OCI-LY7 (cell line): ENCODE data around the gene LIPE. TPM values are rescaled to one million over a fixed set of nuclear protein-coding genes. Genes with fewer than 3 reads are reported as not detected.

Experiments used
- BruUV-seq: library from RNA; stranded (reverse); fragments of 400-500 nt; replicated peaks from 2 replicates; lab custom pipeline; 2021; lab: Mats Ljungman, UMichigan
- CTCF ChIA-PET: fragments of 300-600 bp; sonication (Branson Sonifier 250); formaldehyde crosslinking; loops from one replicate; lab custom pipeline; 2022; ENCODE audit warnings: antibody characterized with exemption; ENCODE audit not compliant: unreplicated experiment; lab: Charles Lee
- POLR2A ChIA-PET: fragments of 300-600 bp; sonication (Branson Sonifier 250); formaldehyde crosslinking; loops from one replicate; lab custom pipeline; 2022; ENCODE audit warnings: antibody characterized with exemption; lab: Charles Lee
- DNase-seq: peaks from one replicate; pipeline ENCODE4 v3.0.0-alpha.2; 2015; ENCODE audit warnings: low spot score
- H2AFZ ChIP-seq: fragments of 200-600 bp; sonication (generic), shearing (Covaris generic); 2 replicates; pipeline ENCODE4 v1.6.1; 2014; ENCODE audit warnings: mild to moderate bottlenecking, antibody characterized with exemption, low read length, moderate library complexity
- H3K27ac ChIP-seq: fragments of 200-600 bp; sonication (generic); 2 replicates; pipeline ENCODE4 v1.5.1; 2014; ENCODE audit warnings: mixed run types, low read depth, mild to moderate bottlenecking, moderate library complexity, low read length, inconsistent platforms; ENCODE audit not compliant: poor library complexity, severe bottlenecking
- H3K36me3 ChIP-seq: fragments of 200-600 bp; sonication (generic); 2 replicates; pipeline ENCODE4 v1.6.1; 2014; ENCODE audit warnings: mild to moderate bottlenecking, antibody characterized with exemption, low read length, moderate library complexity, mixed read lengths; ENCODE audit not compliant: insufficient read depth
- H3K4me1 ChIP-seq: fragments of 200-600 bp; sonication (generic); 2 replicates; pipeline ENCODE4 v1.5.1; 2014; ENCODE audit warnings: mild to moderate bottlenecking, low read length; ENCODE audit not compliant: insufficient read depth, poor library complexity, severe bottlenecking
- H3K4me2 ChIP-seq: fragments of 200-600 bp; sonication (generic); 2 replicates; pipeline ENCODE4 v1.6.1; 2014; ENCODE audit warnings: mild to moderate bottlenecking, low read length
- H3K4me3 ChIP-seq: fragments of 200-600 bp; sonication (generic); 2 replicates; pipeline ENCODE4 v1.5.1; 2014; ENCODE audit warnings: mild to moderate bottlenecking, low read depth, low read length; ENCODE audit not compliant: poor library complexity, severe bottlenecking
- H3K79me2 ChIP-seq: fragments of 200-600 bp; sonication (generic); 2 replicates; pipeline ENCODE4 v1.6.1; 2016; ENCODE audit warnings: low read depth, mild to moderate bottlenecking, low read length, moderate library complexity, mixed read lengths; ENCODE audit not compliant: insufficient read depth
- H3K9me2 ChIP-seq: fragments of 200-600 bp; sonication (generic); 2 replicates; pipeline ENCODE4 v1.6.1; 2016; ENCODE audit warnings: mild to moderate bottlenecking, low read length, mixed read lengths; ENCODE audit not compliant: insufficient read depth
- H3K9me3 ChIP-seq: fragments of 200-600 bp; sonication (generic); 2 replicates; pipeline ENCODE4 v1.6.1; 2014; ENCODE audit warnings: mild to moderate bottlenecking, mixed run types, low read length, mixed read lengths
- H4K20me1 ChIP-seq: fragments of 200-600 bp; sonication (generic); 2 replicates; pipeline ENCODE4 v1.6.1; 2014; ENCODE audit warnings: mild to moderate bottlenecking, antibody characterized with exemption, low read length, moderate library complexity, mixed read lengths; ENCODE audit not compliant: insufficient read depth
- CTCF ChIP-seq: fragments of 200-600 bp; sonication (generic); conservative IDR thresholded peaks from 2 replicates; pipeline ENCODE4 v1.5.1; 2014; ENCODE audit warnings: mild to moderate bottlenecking, antibody characterized with exemption, low read length, moderate library complexity, mixed read lengths
- EZH2phosphoT487 ChIP-seq: fragments of 200-600 bp; sonication (generic); IDR thresholded peaks from 2 replicates; pipeline ENCODE4 v1.6.1; 2018; ENCODE audit warnings: low read depth, borderline replicate concordance, mild to moderate bottlenecking, mixed run types, antibody characterized with exemption, low read length, moderate library complexity, mixed read lengths
- intact Hi-C: fragments of 100-400 bp; cut with micrococcal nuclease; formaldehyde crosslinking; loops from one replicate; pipeline ENCODE4 v1.10.0; 2022; ENCODE audit not compliant: unreplicated experiment
- total RNA-seq, 2 experiments: library from RNA; depleted of rRNA in 1 of 2; stranded (reverse); fragments of >200 nt in 1 of 2; shearing (Covaris generic) in 1 of 2; gene quantifications; 2 replicates each; pipeline ENCODE4 v1.2.3, GENCODE V29; 2014 to 2022

The LIPE gene
- total RNA-seq, 2 experiments from 2014 or later, result 21.2 to 35.6 TPM

- BruUV-seq, result no TSS peak
- TF ChIP-seq CTCF (no peak), EZH2phosphoT487 (no peak)
- POLR2A ChIA-PET, result interaction anchor here (0.8 to 2.0 kb wide), 10 partner anchors 12 to 62 kb away, joined by 3 to 7 read pairs (median 5); partner anchors contain the start of gene CEACAM1
- CTCF ChIA-PET, result interaction anchor here (1.1 to 1.3 kb wide), 3 partner anchors 12 to 63 kb away, joined by 3 to 5 read pairs (median 4); partner anchors contain the start of gene CEACAM1
- Histone ChIP-seq H4K20me1 (no peaks in the 10 kb centered on the region), H3K9me2 (no peaks in the 10 kb centered on the region), H3K79me2 (no peaks in the 10 kb centered on the region), H2AFZ (peak overlapping the region; percentile 65; the same call in 1 of the 2 replicates), H3K4me1 (peaks cover 92% of the 10 kb centered on the region), H3K9me3 (no peaks in the 10 kb centered on the region), H3K4me3 (peak overlapping the region; percentile 41), H3K36me3 (no peaks in the 10 kb centered on the region), H3K4me2 (peak overlapping the region; percentile 78), H3K27ac (peak overlapping the region; percentile 96)
- peak; percentile 79 for DNase-seq
- intact Hi-C loops, result loop anchor here (1.0 kb wide), 1 partner anchor 31 kb away; no protein-coding TSS in a partner anchor
These were observed 39.5 kb upstream of the LIPE start for GRCh38 chr19:42466521-42467182.

GRCh38 chr19:42465827-42466280, 38.7 kb upstream of the LIPE start:
- peak overlapping the region; percentile 96 for H3K27ac ChIP-seq
- no peaks in the 10 kb centered on the region for H3K9me2 ChIP-seq
- CTCF ChIA-PET, result interaction anchor here (1.1 to 1.3 kb wide), 3 partner anchors 11 to 63 kb away, joined by 3 to 5 read pairs (median 4); partner anchors contain the start of gene CEACAM1
- no TSS peak for BruUV-seq
- H3K4me1 ChIP-seq, result peaks cover 85% of the 10 kb centered on the region
- no peaks in the 10 kb centered on the region for H3K9me3 ChIP-seq
- peak overlapping the region; percentile 65; the same call in 1 of the 2 replicates for H2AFZ ChIP-seq
- H3K36me3 ChIP-seq, result no peaks in the 10 kb centered on the region
- peak; percentile 90 for DNase-seq
- H4K20me1 ChIP-seq, result no peaks in the 10 kb centered on the region
- TF ChIP-seq EZH2phosphoT487 (no peak), CTCF (peak; percentile 77)
- intact Hi-C loops, result loop anchor here (1.0 kb wide), 3 partner anchors 16 to 63 kb away; no protein-coding TSS in a partner anchor
- H3K79me2 ChIP-seq, result no peaks in the 10 kb centered on the region
- peak overlapping the region; percentile 78 for H3K4me2 ChIP-seq
- POLR2A ChIA-PET, result interaction anchor here (1.0 to 2.0 kb wide), 8 partner anchors 16 to 63 kb away, joined by 3 to 7 read pairs (median 5); partner anchors contain the start of gene CEACAM1
- H3K4me3 ChIP-seq, result peak overlapping the region; percentile 41
